ENCODE data around the gene ASTN2. TPM values are rescaled to one million over a fixed set of nuclear protein-coding genes. Genes with fewer than 3 reads are reported as not detected.

ASTN2 gene
- total and polyA plus RNA-seq, 9 donors, result 1.8 to 6.4 (median 3.2) TPM

DNA sequence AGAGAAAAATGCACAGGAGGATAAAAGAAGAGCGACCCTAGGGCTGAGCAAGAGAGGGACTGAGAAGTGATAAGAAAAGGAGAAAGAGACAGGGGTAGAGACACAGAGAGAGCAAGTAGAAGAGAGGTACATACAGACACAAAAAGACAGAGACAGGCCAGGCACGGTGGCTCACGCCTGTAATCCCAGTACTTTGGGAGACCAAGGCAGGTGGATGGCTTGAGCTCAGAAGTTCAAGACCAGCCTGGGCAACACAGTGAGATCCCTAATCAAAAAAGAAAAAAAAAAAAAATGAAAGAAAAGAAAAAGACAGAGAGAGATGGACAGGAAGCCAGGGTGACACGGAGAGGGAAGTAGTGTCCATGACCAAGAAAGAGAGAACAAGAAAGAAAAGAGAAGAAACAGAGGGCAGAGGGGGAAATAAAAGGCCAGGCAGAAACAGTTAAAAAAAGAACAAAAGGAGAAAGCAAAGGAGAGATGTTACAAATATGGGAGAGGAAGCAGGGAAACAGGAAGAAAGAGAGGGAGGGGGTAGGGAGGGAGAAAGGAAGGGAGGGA lies 937.2 kb downstream of the ASTN2 start:
- no peaks in the 10 kb centered on the region for H3K36me3 ChIP-seq
- H3K27me3 ChIP-seq, result no peaks in the 10 kb centered on the region
- WGBS, 3 donors, result 87 to 89% (median 89%) methylated on average over 4 of the region's 4 CpGs
- no peak overlapping the region for H3K4me3 ChIP-seq
- TF ChIP-seq POLR2A (IDR thresholded peaks at IDR 0.05) (no peak), EP300 (IDR thresholded peaks at IDR 0.05) (no peak), CTCF (IDR thresholded peaks at IDR 0.05) (no peak)
- peak overlapping the region in 1 of 2 donors; percentile 67 for H3K27ac ChIP-seq
- H3K9me3 ChIP-seq, result no peaks in the 10 kb centered on the region
- no peak for DNase-seq
- H3K4me1 ChIP-seq (ENCODE audit: insufficient read depth), result peaks cover 10% of the 10 kb centered on the region
- intact Hi-C loops (cut with DNase I), result loop anchor here in 3 of 4 donors (2.0 to 10.0 kb wide), 2 partner anchors 117 to 323 kb away; partner anchors contain the start of gene PAPPA (in 2 of the 3)

DNA sequence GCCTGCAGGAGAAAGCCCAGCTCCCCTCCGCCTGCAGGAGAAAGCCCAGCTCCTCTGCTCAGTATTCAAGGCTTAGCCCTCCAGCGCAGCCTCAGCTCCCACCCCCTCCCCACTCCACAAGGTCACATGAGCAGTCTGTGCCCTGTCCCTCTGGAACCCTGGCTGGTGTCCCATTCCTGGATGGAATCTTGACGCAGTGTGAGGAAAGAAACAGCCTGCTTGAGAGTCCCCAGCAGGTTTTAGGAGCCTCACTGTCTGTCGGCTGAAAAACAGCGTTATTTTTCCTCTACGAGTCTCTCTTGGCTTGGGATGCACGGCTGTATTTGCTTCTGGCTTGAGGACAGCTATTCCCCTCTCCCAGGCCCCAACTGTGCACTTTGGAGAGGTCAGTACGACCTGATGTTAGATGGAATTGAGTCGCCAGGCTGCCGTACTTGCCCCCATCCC lies 937.9 kb downstream of the ASTN2 start:
- Histone ChIP-seq H3K9me3 (no peaks in the 10 kb centered on the region), H3K4me3 (no peak overlapping the region), H3K27ac (peak overlapping the region in 1 of 2 donors; percentile 67), H3K27me3 (no peaks in the 10 kb centered on the region), H3K36me3 (no peaks in the 10 kb centered on the region), H3K4me1 (ENCODE audit: insufficient read depth) (peaks cover 9% of the 10 kb centered on the region)
- WGBS, 3 donors, result 8 to 18% (median 12%) methylated on average over 10 of the region's 10 CpGs
- intact Hi-C loops (cut with DNase I), result loop anchor here in 3 of 4 donors (2.0 to 10.0 kb wide), 2 partner anchors 116 to 322 kb away; partner anchors contain the start of gene PAPPA (in 2 of the 3)
- TF ChIP-seq CTCF (IDR thresholded peaks at IDR 0.05), result no peak
- no peak for TF ChIP-seq POLR2A (IDR thresholded peaks at IDR 0.05)
- no peak for TF ChIP-seq EP300 (IDR thresholded peaks at IDR 0.05)
- DNase-seq, result peak; percentile 58 to 75 (median 61)

DNA sequence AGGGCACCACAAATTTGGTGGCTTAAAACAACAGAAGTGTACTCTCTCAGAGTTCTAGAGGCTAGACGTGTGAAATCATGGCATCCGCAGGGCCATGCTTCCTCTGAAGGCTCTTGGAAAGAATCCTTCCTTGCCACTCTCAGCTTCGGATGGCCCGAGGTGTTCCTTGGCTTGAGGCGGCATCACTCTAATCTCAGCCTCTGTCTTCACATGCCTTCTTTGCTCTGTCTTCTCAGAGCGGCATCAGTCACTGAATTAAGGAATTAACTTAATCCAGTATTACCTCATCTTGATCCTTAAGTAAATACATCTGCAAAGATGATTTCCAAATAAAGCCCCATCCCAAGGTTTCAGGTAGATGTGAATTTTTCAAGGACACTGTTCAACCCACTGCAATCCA lies 938.9 kb downstream of the ASTN2 start:
- no peaks in the 10 kb centered on the region for H3K36me3 ChIP-seq
- H3K4me3 ChIP-seq, result no peak overlapping the region
- WGBS, 3 donors, result 79 to 90% (median 84%) methylated on average over 6 of the region's 6 CpGs
- H3K27me3 ChIP-seq, result no peaks in the 10 kb centered on the region
- TF ChIP-seq EP300 (IDR thresholded peaks at IDR 0.05), result no peak
- no peak for TF ChIP-seq POLR2A (IDR thresholded peaks at IDR 0.05)
- TF ChIP-seq CTCF (IDR thresholded peaks at IDR 0.05), result no peak
- no peak for DNase-seq
- intact Hi-C loops (cut with DNase I), result loop anchor here in 3 of 4 donors (2.0 to 10.0 kb wide), 2 partner anchors 115 to 321 kb away; partner anchors contain the start of gene PAPPA (in 2 of the 3)
- H3K9me3 ChIP-seq, result no peaks in the 10 kb centered on the region
- peaks cover 14% of the 10 kb centered on the region for H3K4me1 ChIP-seq (ENCODE audit: insufficient read depth)
- peak overlapping the region in 1 of 2 donors; percentile 67 for H3K27ac ChIP-seq

DNA sequence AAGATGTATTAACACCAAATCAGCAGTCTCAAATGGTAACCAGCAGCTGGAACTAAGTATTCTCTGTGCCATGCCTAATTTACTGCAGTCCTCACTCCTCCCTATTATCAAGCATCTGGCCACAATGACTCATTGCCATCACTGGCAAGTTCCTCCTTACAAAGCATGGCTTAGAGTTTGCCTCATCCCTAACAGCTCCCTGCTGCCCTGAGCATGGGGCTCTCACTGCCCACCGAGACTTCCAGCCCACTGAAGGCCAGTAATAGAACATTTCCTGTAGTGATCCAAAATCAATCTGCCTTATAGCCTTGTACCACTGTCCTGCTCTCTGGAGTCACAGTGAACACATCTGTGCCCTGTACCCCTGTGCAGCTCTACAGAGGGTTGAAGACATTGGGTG lies 939.7 kb downstream of the ASTN2 start:
- Histone ChIP-seq H3K27ac (no peak overlapping the region), H3K4me3 (no peak overlapping the region), H3K36me3 (no peaks in the 10 kb centered on the region), H3K4me1 (ENCODE audit: insufficient read depth) (peaks cover 14% of the 10 kb centered on the region), H3K9me3 (no peaks in the 10 kb centered on the region), H3K27me3 (no peaks in the 10 kb centered on the region)
- intact Hi-C loops (cut with DNase I), result loop anchor here in 2 of 4 donors (10.0 kb wide), 1 partner anchor 320 kb away; the partner anchor contains the start of gene PAPPA (in 2 of the 2)
- WGBS, 3 donors, result 98 to 100% (median 100%) methylated on average over 1 of the region's 1 CpG
- no peak for DNase-seq
- TF ChIP-seq POLR2A (IDR thresholded peaks at IDR 0.05), result no peak
- TF ChIP-seq EP300 (IDR thresholded peaks at IDR 0.05), result no peak
- no peak for TF ChIP-seq CTCF (IDR thresholded peaks at IDR 0.05)
